ENCODE measurements around the gene CLMP. TPM values are rescaled to one million over a fixed set of nuclear protein-coding genes. Genes with fewer than 3 reads are reported as not detected.
"Not testable (repeated sequence)": the region's sequence is repeated elsewhere in the genome, so short reads cannot be mapped to it uniquely, and the experiment has no call there.

The CLMP gene
- total and polyA plus RNA-seq, 2 donors = 0.80 to 1.1 TPM

GRCh38 chr11:123139206-123139605 lies 55.8 kb downstream of the CLMP start:
- peaks cover 0 to 4% of the 10 kb centered on the region in 2 donors for H3K4me1 ChIP-seq (ENCODE audit: control insufficient read depth in 2 of 2, insufficient read depth in 2 of 2, low read length in 2 of 2)
- H3K27me3 ChIP-seq (ENCODE audit: control insufficient read depth in 2 of 2, insufficient read depth in 1 of 2, low read length in 1 of 2) = no peaks in the 10 kb centered on the region
- H3K4me3 ChIP-seq (ENCODE audit: low read length in 2 of 2) = no peak overlapping the region
- H3K9me3 ChIP-seq (ENCODE audit: control insufficient read depth in 2 of 2, insufficient read depth in 1 of 2, low read length in 1 of 2) = no peaks in the 10 kb centered on the region
- H3K36me3 ChIP-seq (ENCODE audit: control insufficient read depth in 2 of 2, insufficient read depth in 2 of 2, low read length in 1 of 2) = no peaks in the 10 kb centered on the region
- WGBS = 99% methylated on average over 4 of the region's 4 CpGs
- H3K27ac ChIP-seq (ENCODE audit: low read depth in 1 of 2, low read length in 1 of 2) = no peak overlapping the region
- DNase-seq (ENCODE audit: low read depth in 6 of 9, low spot score in 9 of 9) = no peak

GRCh38 chr11:123137431-123138224 lies 57.4 kb downstream of the CLMP start:
- Histone ChIP-seq H3K36me3 (ENCODE audit: control insufficient read depth in 2 of 2, insufficient read depth in 2 of 2, low read length in 1 of 2) (no peaks in the 10 kb centered on the region), H3K9me3 (ENCODE audit: control insufficient read depth in 2 of 2, insufficient read depth in 1 of 2, low read length in 1 of 2) (no peaks in the 10 kb centered on the region), H3K27me3 (ENCODE audit: control insufficient read depth in 2 of 2, insufficient read depth in 1 of 2, low read length in 1 of 2) (no peaks in the 10 kb centered on the region), H3K27ac (ENCODE audit: low read depth in 1 of 2, low read length in 1 of 2) (no peak overlapping the region), H3K4me1 (ENCODE audit: control insufficient read depth in 2 of 2, insufficient read depth in 2 of 2, low read length in 2 of 2) (peaks cover 0 to 4% of the 10 kb centered on the region in 2 donors), H3K4me3 (ENCODE audit: low read length in 2 of 2) (no peak overlapping the region)
- WGBS = 51% methylated on average over 24 of the region's 24 CpGs
- DNase-seq (ENCODE audit: low read depth in 6 of 9, low spot score in 9 of 9) = peak in 3 of 9 donors; percentile 2 to 36 (median 11)

- no peak overlapping the region for H3K27ac ChIP-seq (ENCODE audit: low read depth in 1 of 2, low read length in 1 of 2)
- H3K36me3 ChIP-seq (ENCODE audit: control insufficient read depth in 2 of 2, insufficient read depth in 2 of 2, low read length in 1 of 2) = no peaks in the 10 kb centered on the region
- no peak for DNase-seq (ENCODE audit: low read depth in 6 of 9, low spot score in 9 of 9)
- H3K4me3 ChIP-seq (ENCODE audit: low read length in 2 of 2) = no peak overlapping the region
- H3K4me1 ChIP-seq (ENCODE audit: control insufficient read depth in 2 of 2, insufficient read depth in 2 of 2, low read length in 2 of 2) = peaks cover 0 to 4% of the 10 kb centered on the region in 2 donors
- H3K9me3 ChIP-seq (ENCODE audit: control insufficient read depth in 2 of 2, insufficient read depth in 1 of 2, low read length in 1 of 2) = no peaks in the 10 kb centered on the region
- 91% methylated on average over 18 of the region's 18 CpGs for WGBS
- H3K27me3 ChIP-seq (ENCODE audit: control insufficient read depth in 2 of 2, insufficient read depth in 1 of 2, low read length in 1 of 2) = no peaks in the 10 kb centered on the region
These were observed 59.1 kb downstream of the CLMP start for GRCh38 chr11:123135863-123136446.

- peaks cover 0 to 3% of the 10 kb centered on the region in 2 donors for H3K4me1 ChIP-seq (ENCODE audit: control insufficient read depth in 2 of 2, insufficient read depth in 2 of 2, low read length in 2 of 2)
- no peak overlapping the region for H3K4me3 ChIP-seq (ENCODE audit: low read length in 2 of 2)
- no peak for DNase-seq (ENCODE audit: low read depth in 6 of 9, low spot score in 9 of 9)
- H3K27ac ChIP-seq (ENCODE audit: low read depth in 1 of 2, low read length in 1 of 2) = no peak overlapping the region
- no peaks in the 10 kb centered on the region for H3K36me3 ChIP-seq (ENCODE audit: control insufficient read depth in 2 of 2, insufficient read depth in 2 of 2, low read length in 1 of 2)
- H3K27me3 ChIP-seq (ENCODE audit: control insufficient read depth in 2 of 2, insufficient read depth in 1 of 2, low read length in 1 of 2) = no peaks in the 10 kb centered on the region
- 97% methylated on average over 6 of the region's 6 CpGs for WGBS
- no peaks in the 10 kb centered on the region for H3K9me3 ChIP-seq (ENCODE audit: control insufficient read depth in 2 of 2, insufficient read depth in 1 of 2, low read length in 1 of 2)
These were observed 62.2 kb downstream of the CLMP start for GRCh38 chr11:123132881-123133280.

GRCh38 chr11:123132034-123132766 lies 62.8 kb downstream of the CLMP start:
- H3K4me1 ChIP-seq (ENCODE audit: control insufficient read depth in 2 of 2, insufficient read depth in 2 of 2, low read length in 2 of 2); DNase-seq (ENCODE audit: low read depth in 6 of 9, low spot score in 9 of 9); H3K36me3 ChIP-seq (ENCODE audit: control insufficient read depth in 2 of 2, insufficient read depth in 2 of 2, low read length in 1 of 2); H3K27me3 ChIP-seq (ENCODE audit: control insufficient read depth in 2 of 2, insufficient read depth in 1 of 2, low read length in 1 of 2); H3K27ac ChIP-seq (ENCODE audit: low read depth in 1 of 2, low read length in 1 of 2); H3K4me3 ChIP-seq (ENCODE audit: low read length in 2 of 2); H3K9me3 ChIP-seq (ENCODE audit: control insufficient read depth in 2 of 2, insufficient read depth in 1 of 2, low read length in 1 of 2): not testable (repeated sequence)
- 84% methylated on average over 8 of the region's 8 CpGs for WGBS

- Histone ChIP-seq H3K4me3 (ENCODE audit: low read length in 2 of 2) (no peak overlapping the region), H3K36me3 (ENCODE audit: control insufficient read depth in 2 of 2, insufficient read depth in 2 of 2, low read length in 1 of 2) (no peaks in the 10 kb centered on the region), H3K27me3 (ENCODE audit: control insufficient read depth in 2 of 2, insufficient read depth in 1 of 2, low read length in 1 of 2) (no peaks in the 10 kb centered on the region), H3K4me1 (ENCODE audit: control insufficient read depth in 2 of 2, insufficient read depth in 2 of 2, low read length in 2 of 2) (no peaks in the 10 kb centered on the region), H3K9me3 (ENCODE audit: control insufficient read depth in 2 of 2, insufficient read depth in 1 of 2, low read length in 1 of 2) (no peaks in the 10 kb centered on the region), H3K27ac (ENCODE audit: low read depth in 1 of 2, low read length in 1 of 2) (no peak overlapping the region)
- DNase-seq (ENCODE audit: low read depth in 6 of 9, low spot score in 9 of 9) = no peak
- 73% methylated on average over 3 of the region's 3 CpGs for WGBS
These were observed 65.1 kb downstream of the CLMP start for GRCh38 chr11:123129920-123130319.

GRCh38 chr11:123125169-123125568 lies 69.9 kb downstream of the CLMP start:
- Histone ChIP-seq H3K4me1 (ENCODE audit: control insufficient read depth in 2 of 2, insufficient read depth in 2 of 2, low read length in 2 of 2) (no peaks in the 10 kb centered on the region), H3K27ac (ENCODE audit: low read depth in 1 of 2, low read length in 1 of 2) (no peak overlapping the region), H3K9me3 (ENCODE audit: control insufficient read depth in 2 of 2, insufficient read depth in 1 of 2, low read length in 1 of 2) (no peaks in the 10 kb centered on the region), H3K36me3 (ENCODE audit: control insufficient read depth in 2 of 2, insufficient read depth in 2 of 2, low read length in 1 of 2) (no peaks in the 10 kb centered on the region), H3K4me3 (ENCODE audit: low read length in 2 of 2) (no peak overlapping the region), H3K27me3 (ENCODE audit: control insufficient read depth in 2 of 2, insufficient read depth in 1 of 2, low read length in 1 of 2) (no peaks in the 10 kb centered on the region)
- no peak for DNase-seq (ENCODE audit: low read depth in 6 of 9, low spot score in 9 of 9)
- 81% methylated on average over 3 of the region's 3 CpGs for WGBS

GRCh38 chr11:123122852-123123251 lies 72.2 kb downstream of the CLMP start:
- no peak for DNase-seq (ENCODE audit: low read depth in 6 of 9, low spot score in 9 of 9)
- H3K27ac ChIP-seq (ENCODE audit: low read depth in 1 of 2, low read length in 1 of 2) = no peak overlapping the region
- H3K27me3 ChIP-seq (ENCODE audit: control insufficient read depth in 2 of 2, insufficient read depth in 1 of 2, low read length in 1 of 2) = no peaks in the 10 kb centered on the region
- 81% methylated on average over 7 of the region's 7 CpGs for WGBS
- no peaks in the 10 kb centered on the region for H3K9me3 ChIP-seq (ENCODE audit: control insufficient read depth in 2 of 2, insufficient read depth in 1 of 2, low read length in 1 of 2)
- no peaks in the 10 kb centered on the region for H3K36me3 ChIP-seq (ENCODE audit: control insufficient read depth in 2 of 2, insufficient read depth in 2 of 2, low read length in 1 of 2)
- no peaks in the 10 kb centered on the region for H3K4me1 ChIP-seq (ENCODE audit: control insufficient read depth in 2 of 2, insufficient read depth in 2 of 2, low read length in 2 of 2)
- no peak overlapping the region for H3K4me3 ChIP-seq (ENCODE audit: low read length in 2 of 2)

- H3K4me1 ChIP-seq (ENCODE audit: control insufficient read depth in 2 of 2, insufficient read depth in 2 of 2, low read length in 2 of 2) = no peaks in the 10 kb centered on the region
- 92% methylated on average over 8 of the region's 8 CpGs for WGBS
- no peaks in the 10 kb centered on the region for H3K36me3 ChIP-seq (ENCODE audit: control insufficient read depth in 2 of 2, insufficient read depth in 2 of 2, low read length in 1 of 2)
- DNase-seq (ENCODE audit: low read depth in 6 of 9, low spot score in 9 of 9) = no peak
- no peak overlapping the region for H3K27ac ChIP-seq (ENCODE audit: low read depth in 1 of 2, low read length in 1 of 2)
- H3K27me3 ChIP-seq (ENCODE audit: control insufficient read depth in 2 of 2, insufficient read depth in 1 of 2, low read length in 1 of 2) = no peaks in the 10 kb centered on the region
- H3K4me3 ChIP-seq (ENCODE audit: low read length in 2 of 2) = no peak overlapping the region
- no peaks in the 10 kb centered on the region for H3K9me3 ChIP-seq (ENCODE audit: control insufficient read depth in 2 of 2, insufficient read depth in 1 of 2, low read length in 1 of 2)
These were observed 72.7 kb downstream of the CLMP start for GRCh38 chr11:123122341-123122740.
